Ovary (tissue), 9 donors: ENCODE results near the gene ELMOD3. TPM values are rescaled to one million over a fixed set of nuclear protein-coding genes. Genes with fewer than 3 reads are reported as not detected.
"Not testable (repeated sequence)": the region's sequence is repeated elsewhere in the genome, so short reads cannot be mapped to it uniquely, and the experiment has no call there.

ENCODE experiments used
- DNase-seq, 5 donors: peaks; one replicate each; pipeline ENCODE4 v3.0.0-alpha.2; 2019 to 2020
- H3K27ac ChIP-seq, 2 donors: fragments of 200-600 bp; one replicate each; pipeline versions ENCODE4 v1.5.1 to v1.8.0; 2019 to 2022
- H3K27me3 ChIP-seq: fragments of 200-600 bp; one replicate; pipeline ENCODE4 v1.8.0; 2022
- H3K36me3 ChIP-seq: fragments of 200-600 bp; sonication (generic); one replicate; pipeline ENCODE4 v1.5.1; 2019
- H3K4me1 ChIP-seq: one replicate; pipeline ENCODE4 v1.8.1; 2013; ENCODE audit warnings: mild to moderate bottlenecking, moderate library complexity; ENCODE audit not compliant: insufficient read depth
- H3K4me3 ChIP-seq: fragments of 200-600 bp; sonication (generic); one replicate; pipeline ENCODE4 v1.5.1; 2017
- H3K9me3 ChIP-seq, 2 donors: fragments of 200-600 bp in 1 of 2; sonication (generic) in 1 of 2; one replicate each; pipeline versions ENCODE4 v1.5.1 to v1.8.1; 2013 to 2019; ENCODE audit warnings: mild to moderate bottlenecking in 1 of 2, moderate library complexity in 1 of 2
- EP300 ChIP-seq: sonication (generic); formaldehyde crosslinking; IDR thresholded peaks from one replicate; pipeline ENCODE4 v1.6.1; 2017; ENCODE audit warnings: antibody characterized with exemption
- POLR2A ChIP-seq: fragments of 450-650 bp; IDR thresholded peaks from one replicate; pipeline ENCODE4 v1.6.1; 2017; ENCODE audit warnings: antibody characterized with exemption, mild to moderate bottlenecking, moderate library complexity
- WGBS, 3 donors: extraction: QIAGEN DNeasy Blood & Tissue Kit in 1 of 3; methylation state at CpG; one replicate each; pipeline versions ENCODE4 v1.1.5 to v1.1.7; 2013 to 2017; 5-methylcytosine and 5-hydroxymethylcytosine counted together
- intact Hi-C, 4 donors: fragments of 100-400 bp; cut with DNase I; formaldehyde crosslinking; loops; one replicate each; pipeline versions ENCODE4 v1.11.0 to v1.15.1; 2022 to 2023
- polyA plus RNA-seq, 2 donors: library from polyadenylated mRNA; stranded (reverse); fragments of 200-250 nt in 1 of 2; fragments of 350-450 nt in 1 of 2; fragmentation: Illumina TruSeq in 1 of 2; extraction: RNeasy Lipid Tissue Mini Kit (QIAGEN cat#74804) in 1 of 2; gene quantifications; one replicate each; pipeline ENCODE4 v1.2.3, GENCODE V29; 2013 to 2014
- total RNA-seq, 7 donors: library from RNA; depleted of rRNA in 2 of 7; stranded (reverse); fragments of >200 nt in 2 of 7; fragmentation: NEBNext Ultra II Directional in 3 of 7; extraction: Animal tissue kit (Norgen Biotek cat#: 25700) in 3 of 7; gene quantifications; one replicate each; pipeline versions ENCODE4 v1.1.0 to v1.2.4, GENCODE V29; 2016 to 2023
- TF ChIP-seq, protein P1 (sequence below), 3 donors: fragments of 450-650 bp in 2 of 3; fragments of 200-600 bp in 1 of 3; IDR thresholded peaks; one replicate each; pipeline versions ENCODE4 v1.5.1 to v1.8.0; 2016 to 2022; ENCODE audit warnings: antibody characterized with exemption in 3 of 3, mild to moderate bottlenecking in 1 of 3
- donor health status: DM: no; HTN: no; CAD: no; lungs with moderate emphysema.
- donor health status: DM: no; HTN: no; CAD: no.
- donor health status: Bipolar disorder and iron deficiency.
- donor health status: DM: yes; HTN: yes; CAD: no.
- donor health status: DM: no; HTN: no; CAD: no.
- donor health status: DM: yes; HTN: yes; CAD: no.

The ELMOD3 gene
- total and polyA plus RNA-seq, 9 donors, result 13.0 to 23.0 (median 17.3) TPM

DNA sequence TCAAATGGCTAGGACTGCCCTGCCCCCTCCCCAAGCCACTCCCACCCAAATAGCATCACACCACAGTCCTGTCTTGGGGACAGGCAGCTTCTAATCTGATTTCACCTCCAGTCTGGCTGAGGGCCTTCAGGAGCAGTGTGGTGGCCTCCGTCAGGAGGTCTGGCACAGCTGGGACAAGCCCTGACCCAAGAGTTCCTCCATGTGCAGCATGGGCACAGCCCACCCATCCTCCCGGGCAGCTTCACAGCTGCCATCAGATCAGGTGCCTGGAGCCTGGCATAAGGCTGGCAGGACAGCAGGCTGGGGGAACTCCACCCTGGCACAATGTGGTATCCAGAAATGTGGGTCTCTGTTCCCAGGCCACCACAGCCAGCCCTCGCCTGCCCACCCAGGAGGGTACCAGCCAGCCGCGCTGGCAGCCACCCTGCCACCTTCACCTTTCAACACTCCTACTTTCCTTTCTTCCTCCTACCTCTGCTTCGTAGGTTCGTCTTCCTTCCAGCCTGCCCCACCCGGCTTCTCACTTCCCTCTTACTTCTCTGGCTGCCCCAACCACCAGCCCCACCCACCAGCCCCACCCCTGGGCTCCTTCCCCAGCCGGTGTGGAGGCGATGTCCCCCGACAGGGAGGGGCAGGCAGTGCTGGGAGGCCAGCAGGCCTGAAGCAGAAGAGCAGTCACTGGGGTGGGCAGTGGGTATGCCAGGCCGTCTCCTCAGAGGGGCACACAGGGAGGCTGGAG lies 55.4 kb downstream of the ELMOD3 start, which contains the start of gene CAPG:
Gene CAPG, minus strand, starts transcription at position 522 of the 739 bp plus-strand sequence. CDS start 8,221 bp downstream, outside the sequence.
- TF ChIP-seq EP300, result no peak
- TF ChIP-seq POLR2A, result no peak
- no peaks in the 10 kb centered on the region for H3K9me3 ChIP-seq
- 67 to 79% (median 72%) methylated on average over 12 of the region's 12 CpGs for WGBS, 3 donors
- intact Hi-C loops, result no loop called here
- H3K4me3 ChIP-seq, result no peak within 1 kb of the TSS
- H3K27ac ChIP-seq, result no peak within 1 kb of the TSS
- no peak for DNase-seq
- H3K27me3 ChIP-seq, result no peaks in the 10 kb centered on the region
- no peaks in the 10 kb centered on the region for H3K36me3 ChIP-seq
- no peaks in the 10 kb centered on the region for H3K4me1 ChIP-seq

DNA sequence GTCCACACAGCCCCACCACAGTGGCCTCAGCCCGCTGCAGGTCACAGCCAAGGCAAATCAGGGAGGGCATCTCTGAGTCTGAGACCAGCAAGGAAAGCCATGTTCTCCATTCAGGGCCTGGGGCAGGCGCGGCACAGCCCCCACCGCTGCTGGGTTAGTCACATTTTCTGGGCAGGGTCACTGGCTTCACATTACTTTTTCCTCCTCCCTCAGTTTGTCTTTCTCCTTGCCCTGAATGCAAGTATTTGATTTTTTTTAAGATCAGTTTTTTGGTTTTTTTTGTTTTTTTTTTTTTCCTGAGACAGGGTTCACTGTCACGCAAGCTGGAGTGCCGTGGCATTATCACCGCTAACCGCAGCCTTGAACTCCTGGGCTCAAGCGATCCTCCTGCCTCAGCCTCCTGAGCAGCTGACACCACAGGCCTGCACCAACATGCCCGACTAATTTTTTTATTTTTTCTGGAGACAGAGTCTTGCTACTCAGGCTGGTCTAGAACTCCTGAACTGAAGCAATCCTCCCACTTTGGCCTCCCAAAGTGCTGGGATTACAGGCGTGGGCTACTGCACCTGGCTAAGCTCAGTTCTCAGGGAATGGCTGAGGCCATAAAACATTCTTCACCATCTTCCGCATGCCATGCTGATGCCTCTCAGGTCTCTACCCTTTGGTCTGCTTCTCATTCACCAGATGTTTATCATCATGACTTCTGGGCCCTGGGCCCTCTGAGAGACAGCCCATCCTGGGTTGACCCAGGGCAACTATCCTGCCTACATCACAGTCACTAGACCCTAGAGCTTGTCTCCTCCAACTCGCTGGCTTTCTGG lies 56.2 kb downstream of the ELMOD3 start:
- Histone ChIP-seq H3K9me3 (no peaks in the 10 kb centered on the region), H3K36me3 (no peaks in the 10 kb centered on the region), H3K27me3 (no peaks in the 10 kb centered on the region), H3K4me1 (no peaks in the 10 kb centered on the region), H3K27ac (no peak overlapping the region), H3K4me3 (no peak overlapping the region)
- 84 to 92% (median 86%) methylated on average over 12 to 13 of the region's 13 CpGs for WGBS, 3 donors
- DNase-seq, result no peak
- TF ChIP-seq, protein P1, sequence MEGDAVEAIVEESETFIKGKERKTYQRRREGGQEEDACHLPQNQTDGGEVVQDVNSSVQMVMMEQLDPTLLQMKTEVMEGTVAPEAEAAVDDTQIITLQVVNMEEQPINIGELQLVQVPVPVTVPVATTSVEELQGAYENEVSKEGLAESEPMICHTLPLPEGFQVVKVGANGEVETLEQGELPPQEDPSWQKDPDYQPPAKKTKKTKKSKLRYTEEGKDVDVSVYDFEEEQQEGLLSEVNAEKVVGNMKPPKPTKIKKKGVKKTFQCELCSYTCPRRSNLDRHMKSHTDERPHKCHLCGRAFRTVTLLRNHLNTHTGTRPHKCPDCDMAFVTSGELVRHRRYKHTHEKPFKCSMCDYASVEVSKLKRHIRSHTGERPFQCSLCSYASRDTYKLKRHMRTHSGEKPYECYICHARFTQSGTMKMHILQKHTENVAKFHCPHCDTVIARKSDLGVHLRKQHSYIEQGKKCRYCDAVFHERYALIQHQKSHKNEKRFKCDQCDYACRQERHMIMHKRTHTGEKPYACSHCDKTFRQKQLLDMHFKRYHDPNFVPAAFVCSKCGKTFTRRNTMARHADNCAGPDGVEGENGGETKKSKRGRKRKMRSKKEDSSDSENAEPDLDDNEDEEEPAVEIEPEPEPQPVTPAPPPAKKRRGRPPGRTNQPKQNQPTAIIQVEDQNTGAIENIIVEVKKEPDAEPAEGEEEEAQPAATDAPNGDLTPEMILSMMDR (IDR thresholded peaks at IDR 0.05), result no peak
- no peak for TF ChIP-seq POLR2A
- TF ChIP-seq EP300, result no peak
- intact Hi-C loops, result no loop called here

DNA sequence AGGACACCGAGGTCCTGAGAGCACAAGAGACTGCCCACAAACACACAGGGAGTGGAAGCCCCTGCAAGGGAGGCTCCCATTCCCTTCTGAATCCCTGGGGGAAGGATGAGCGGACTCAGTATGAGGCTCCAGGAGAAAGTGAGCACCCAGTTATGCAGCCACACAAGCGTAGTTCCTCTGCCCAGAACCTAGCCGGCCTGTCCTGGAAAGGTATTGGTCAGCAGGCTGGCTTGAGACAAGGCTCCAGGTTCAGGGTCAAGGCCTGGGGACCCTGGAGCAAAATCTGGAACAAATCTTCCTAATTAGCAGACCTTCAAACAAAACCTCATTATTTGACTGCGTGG lies 56.8 kb downstream of the ELMOD3 start:
- Histone ChIP-seq H3K27me3 (no peaks in the 10 kb centered on the region), H3K9me3 (no peaks in the 10 kb centered on the region), H3K4me3 (no peak overlapping the region), H3K36me3 (no peaks in the 10 kb centered on the region), H3K27ac (no peak overlapping the region), H3K4me1 (no peaks in the 10 kb centered on the region)
- WGBS, 3 donors, result 85 to 88% (median 87%) methylated on average over 5 of the region's 5 CpGs
- TF ChIP-seq POLR2A (no peak), EP300 (no peak)
- TF ChIP-seq, protein P1 (IDR thresholded peaks at IDR 0.05), result no peak
- no peak for DNase-seq
- intact Hi-C loops, result no loop called here

DNA sequence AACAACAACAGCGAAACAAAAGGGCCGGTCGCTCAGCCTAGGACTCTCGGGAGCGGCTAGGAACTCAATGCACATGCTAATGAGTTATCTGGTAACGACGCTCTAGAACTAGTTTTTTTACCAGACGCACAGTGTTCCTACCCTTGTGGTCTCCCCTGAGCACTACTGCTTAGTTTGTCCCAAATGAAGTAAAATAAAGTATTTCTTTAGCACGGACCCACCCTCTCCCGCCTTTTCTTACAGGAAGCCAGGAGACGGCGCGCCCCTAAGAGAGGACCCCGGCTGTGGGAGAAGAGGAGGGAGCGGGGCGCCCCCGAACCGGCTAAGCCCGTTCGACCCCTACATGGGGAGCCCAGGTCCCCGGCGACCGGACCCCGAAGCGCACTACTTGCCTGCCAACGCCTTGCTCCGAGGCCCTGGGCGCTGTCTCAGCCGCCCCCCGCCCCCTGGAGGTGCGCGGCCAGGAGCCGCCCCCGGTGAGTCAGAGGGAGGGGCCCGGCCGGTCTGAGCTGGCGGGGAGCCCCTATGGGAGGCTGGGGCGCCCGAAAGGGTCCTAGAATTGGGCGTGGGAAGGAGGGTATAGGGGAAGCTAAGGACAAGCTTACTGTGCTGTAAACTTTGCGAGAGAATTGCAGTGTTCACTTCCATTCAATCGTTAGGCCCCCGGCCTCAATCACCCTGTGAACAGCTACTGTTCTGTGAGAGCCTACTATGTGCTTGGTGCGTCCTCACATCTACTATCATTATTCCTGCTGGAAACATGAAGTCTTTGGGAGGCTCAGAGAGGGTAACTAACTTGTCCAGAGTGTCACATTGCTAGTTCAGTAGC lies 59.2 kb downstream of the ELMOD3 start:
- no peaks in the 10 kb centered on the region for H3K9me3 ChIP-seq
- no peaks in the 10 kb centered on the region for H3K4me1 ChIP-seq
- H3K4me3 ChIP-seq, result peak overlapping the region; percentile 65
- no peaks in the 10 kb centered on the region for H3K36me3 ChIP-seq
- H3K27ac ChIP-seq, result no peak overlapping the region
- intact Hi-C loops, result no loop called here
- TF ChIP-seq POLR2A (no peak), EP300 (no peak)
- TF ChIP-seq, protein P1 (IDR thresholded peaks at IDR 0.05), result peak in 1 of 3 donors; percentile 10
- no peaks in the 10 kb centered on the region for H3K27me3 ChIP-seq
- peak in 4 of 5 donors; percentile 59 to 74 (median 72) for DNase-seq
- 3% methylated on average over 37 to 44 of the region's 44 CpGs for WGBS, 3 donors

DNA sequence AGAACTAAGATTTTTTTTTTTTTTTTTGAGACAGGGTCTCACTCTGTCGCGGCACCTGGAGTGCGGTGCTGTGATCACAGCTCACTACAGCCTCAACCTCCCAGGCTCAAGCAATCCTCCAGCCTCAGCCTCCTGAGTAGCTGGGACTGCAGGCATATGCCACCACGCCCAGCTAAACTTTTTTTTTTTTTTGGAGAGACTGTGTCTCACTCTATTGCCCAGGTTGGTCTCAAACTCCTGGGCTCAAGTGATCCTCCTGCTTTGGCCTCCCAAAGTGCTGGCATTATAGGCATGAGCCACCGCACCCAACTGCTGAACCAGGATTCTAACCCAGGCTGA lies 59.8 kb downstream of the ELMOD3 start:
- H3K27ac ChIP-seq, H3K4me3 ChIP-seq, DNase-seq, H3K4me1 ChIP-seq, intact Hi-C loops, H3K9me3 ChIP-seq, H3K27me3 ChIP-seq, H3K36me3 ChIP-seq: not testable (repeated sequence)
- 62 to 74% (median 69%) methylated on average over 5 of the region's 5 CpGs for WGBS, 3 donors
